T-cell (primary cell): ENCODE measurements around the gene PKD2L1. TPM values are rescaled to one million over a fixed set of nuclear protein-coding genes. Genes with fewer than 3 reads are reported as not detected.

Source experiments
- ATAC-seq, 4 experiments: fragments of 200-7000 bp in 3 of 4; fragments of 150-1000 bp in 1 of 4; cut with Tn5 transposase; replicated peaks in 1 of 4; 1 replicate in 3 of 4; 2 replicates in 1 of 4; pipeline ENCODE4 v1.10.0; 2021; ENCODE audit warnings: moderate library complexity in 3 of 4, mild to moderate bottlenecking in 2 of 4, moderate number of reproducible peaks in 1 of 4
- CTCF ChIA-PET, 2 donors: fragments of 300-600 bp; sonication (Branson Sonifier 250); formaldehyde crosslinking; loops; one replicate each; lab custom pipeline; 2022; ENCODE audit warnings: antibody characterized with exemption in 2 of 2; lab: Charles Lee
- POLR2A ChIA-PET, 2 donors: fragments of 300-600 bp; sonication (Branson Sonifier 250); formaldehyde crosslinking; loops; one replicate each; lab custom pipeline; 2022; ENCODE audit warnings: antibody characterized with exemption in 2 of 2; lab: Charles Lee
- DNase-seq, 35 experiments: peaks; one replicate each; pipeline versions ENCODE4 v3.0.0 to v3.0.0-alpha.2; 2013 to 2023
- H3K27ac ChIP-seq: one replicate; pipeline ENCODE4 v1.5.1; 2013; ENCODE audit warnings: low read length
- H3K27me3 ChIP-seq, 2 experiments: replicated peaks in 1 of 2; 1 replicate in 1 of 2; 2 replicates in 1 of 2; pipeline versions ENCODE4 v1.6.1 to v1.7.0; 2013; ENCODE audit warnings: low read length in 1 of 2, mixed read lengths in 1 of 2; ENCODE audit not compliant: control insufficient read depth in 2 of 2, insufficient read depth in 2 of 2; ENCODE audit errors: extremely low read depth in 1 of 2
- H3K36me3 ChIP-seq, 2 donors: 1 replicate in 1 of 2; 2 replicates in 1 of 2; pipeline versions ENCODE4 v1.6.1 to v1.7.0; 2013; ENCODE audit warnings: low read length in 1 of 2; ENCODE audit not compliant: control insufficient read depth in 2 of 2, insufficient read depth in 1 of 2; ENCODE audit errors: extremely low read depth in 1 of 2
- H3K4me1 ChIP-seq, 2 experiments: 1 replicate in 1 of 2; 2 replicates in 1 of 2; pipeline versions ENCODE4 v1.6.1 to v1.7.0; 2013; ENCODE audit warnings: low read length in 2 of 2, mixed read lengths in 1 of 2; ENCODE audit not compliant: insufficient read depth in 2 of 2, control insufficient read depth in 1 of 2; ENCODE audit errors: extremely low read depth in 1 of 2
- H3K4me3 ChIP-seq, 2 donors: 1 replicate in 1 of 2; 2 replicates in 1 of 2; pipeline versions ENCODE4 v1.5.1 to v1.7.0; 2013; ENCODE audit warnings: mild to moderate bottlenecking in 2 of 2, low read length in 1 of 2, moderate library complexity in 1 of 2; ENCODE audit not compliant: control insufficient read depth in 1 of 2; ENCODE audit errors: extremely low read depth in 1 of 2
- H3K9me3 ChIP-seq: 2 replicates; pipeline ENCODE4 v1.7.0; 2013
- H3K27ac Mint-ChIP-seq, 2 donors: one replicate each; pipeline ENCODE4 v1.8.0; 2020 to 2021; ENCODE audit warnings: mild to moderate bottlenecking in 2 of 2, mixed read lengths in 2 of 2
- H3K27me3 Mint-ChIP-seq, 2 donors: one replicate each; pipeline ENCODE4 v1.8.0; 2021 to 2022; ENCODE audit warnings: mixed read lengths in 2 of 2
- H3K36me3 Mint-ChIP-seq: one replicate; pipeline ENCODE4 v1.8.0; 2021; ENCODE audit warnings: mixed read lengths
- H3K4me1 Mint-ChIP-seq, 3 donors: one replicate each; pipeline ENCODE4 v1.8.0; 2020 to 2022; ENCODE audit warnings: mixed read lengths in 3 of 3, mild to moderate bottlenecking in 1 of 3
- H3K4me3 Mint-ChIP-seq, 3 donors: one replicate each; pipeline ENCODE4 v1.8.0; 2020 to 2022; ENCODE audit warnings: mild to moderate bottlenecking in 3 of 3, mixed read lengths in 3 of 3, moderate library complexity in 3 of 3
- H3K9me3 Mint-ChIP-seq, 3 donors: one replicate each; pipeline ENCODE4 v1.8.0; 2020 to 2022; ENCODE audit warnings: mixed read lengths in 3 of 3
- WGBS: methylation state at CpG from one replicate; pipeline ENCODE4 v1.1.5; 2013; ENCODE audit warnings: missing lambda C conversion rate; ENCODE audit not compliant: insufficient coverage; 5-methylcytosine and 5-hydroxymethylcytosine counted together
- total RNA-seq, 35 experiments: library from RNA in 6 of 35; stranded (reverse) in 6 of 35; fragments of 120-200 nt in 1 of 35; gene quantifications; one replicate each; pipeline versions ENCODE4 v1.2.1 to v1.2.4 and lab custom pipeline; 2013 to 2026

The PKD2L1 gene
- total RNA-seq, 5 donors from 2014 or later (not counting 1 experiment from before 2014, with no cell fraction given): not detected

GRCh38 chr10:100373298-100374199 lies 43.5 kb upstream of the PKD2L1 start:
- CTCF ChIA-PET: interaction anchor here in 1 of 2 donors (0.5 to 1.6 kb wide), 9 partner anchors 27 to 162 kb away, joined by 3 to 11 read pairs (median 5); partner anchors contain the start of genes HIF1AN and SCD
- Histone ChIP-seq H3K4me3 (peak overlapping the region; percentile 67 to 80), H3K36me3 (no peaks in the 10 kb centered on the region), H3K27me3 (no peaks in the 10 kb centered on the region), H3K9me3 (no peaks in the 10 kb centered on the region), H3K4me1 (peaks cover 34 to 52% of the 10 kb centered on the region in 2 experiments), H3K27ac (peak overlapping the region; percentile 92)
- Mint-ChIP-seq H3K27ac (no peak overlapping the region), H3K9me3 (no peaks in the 10 kb centered on the region), H3K4me3 (no peak overlapping the region), H3K36me3 (no peaks in the 10 kb centered on the region), H3K27me3 (no peaks in the 10 kb centered on the region), H3K4me1 (peaks cover 19 to 21% (median 20%) of the 10 kb centered on the region in 3 donors)
- ATAC-seq: peak; percentile 81 to 86 (median 84)
- DNase-seq: peak; percentile 54 to 91 (median 78)
- POLR2A ChIA-PET: interaction anchor here (0.6 to 1.2 kb wide), 7 partner anchors 25 to 165 kb away, joined by 3 to 8 read pairs (median 4); partner anchors contain the start of genes HIF1AN (in 1 of the 2) and SCD (in 1 of the 2)
- WGBS: under 1% methylated on average over 43 of the region's 45 CpGs

- 24% methylated on average over 7 of the region's 16 CpGs for WGBS
Measured at GRCh38 chr10:100372415-100373297, 42.6 kb upstream of the PKD2L1 start.

GRCh38 chr10:100371482-100372027 lies 41.5 kb upstream of the PKD2L1 start:
- 17% methylated on average over 2 of the region's 10 CpGs for WGBS
- ChIA-PET CTCF (interaction anchor here (0.6 to 1.8 kb wide), 10 partner anchors 18 to 752 kb away, joined by 3 to 37 read pairs (median 5); partner anchors contain the start of gene SCD (in 1 of the 2)), POLR2A (interaction anchor here (0.9 to 1.2 kb wide), 5 partner anchors 22 to 146 kb away, joined by 4 to 9 read pairs (median 4); partner anchors contain the start of gene SCD (in 1 of the 2))
- no peak for DNase-seq
- Histone ChIP-seq H3K9me3 (no peaks in the 10 kb centered on the region), H3K27me3 (no peaks in the 10 kb centered on the region), H3K4me3 (peak overlapping the region; percentile 24 to 36), H3K36me3 (no peaks in the 10 kb centered on the region), H3K27ac (peak overlapping the region; percentile 90), H3K4me1 (peaks cover 34 to 52% of the 10 kb centered on the region in 2 experiments)
- Mint-ChIP-seq H3K4me3 (peak overlapping the region in 2 of 3 donors; percentile 53 to 75), H3K27ac (peak overlapping the region; percentile 87 to 89), H3K36me3 (no peaks in the 10 kb centered on the region), H3K27me3 (no peaks in the 10 kb centered on the region), H3K4me1 (peaks cover 19 to 28% (median 20%) of the 10 kb centered on the region in 3 donors), H3K9me3 (no peaks in the 10 kb centered on the region)
- ATAC-seq: no peak

More at GRCh38 chr10:100372415-100373297, 42.6 kb upstream of the PKD2L1 start:
- H3K9me3 ChIP-seq: no peaks in the 10 kb centered on the region
- POLR2A ChIA-PET: interaction anchor here (0.6 to 1.2 kb wide), 7 partner anchors 24 to 166 kb away, joined by 3 to 8 read pairs (median 4); partner anchors contain the start of genes HIF1AN (in 1 of the 2) and SCD (in 1 of the 2)
- CTCF ChIA-PET: interaction anchor here in 1 of 2 donors (0.5 to 1.6 kb wide), 9 partner anchors 26 to 163 kb away, joined by 3 to 11 read pairs (median 5); partner anchors contain the start of genes HIF1AN and SCD
- Mint-ChIP-seq H3K36me3 (no peaks in the 10 kb centered on the region), H3K27ac (peak overlapping the region in 1 of 2 donors; percentile 3), H3K9me3 (no peaks in the 10 kb centered on the region), H3K4me1 (peaks cover 19 to 21% (median 20%) of the 10 kb centered on the region in 3 donors), H3K4me3 (no peak overlapping the region), H3K27me3 (no peaks in the 10 kb centered on the region)
- peak overlapping the region; percentile 67 to 80 for H3K4me3 ChIP-seq
- peaks cover 34 to 52% of the 10 kb centered on the region in 2 experiments for H3K4me1 ChIP-seq
- DNase-seq (no peak), ATAC-seq (no peak)
- H3K27ac ChIP-seq: peak overlapping the region; percentile 92
- H3K36me3 ChIP-seq: no peaks in the 10 kb centered on the region
- H3K27me3 ChIP-seq: no peaks in the 10 kb centered on the region

- H3K9me3 Mint-ChIP-seq: no peaks in the 10 kb centered on the region
- peak overlapping the region in 2 of 3 donors; percentile 53 to 75 for H3K4me3 Mint-ChIP-seq
- no peaks in the 10 kb centered on the region for H3K36me3 Mint-ChIP-seq
- DNase-seq (peak in 31 of 35 experiments; percentile 3 to 71 (median 37)), ATAC-seq (peak; percentile 48 to 66 (median 56))
- Histone ChIP-seq H3K27me3 (no peaks in the 10 kb centered on the region), H3K4me3 (peak overlapping the region; percentile 24 to 36), H3K27ac (peak overlapping the region; percentile 90), H3K4me1 (peaks cover 34 to 52% of the 10 kb centered on the region in 2 experiments), H3K36me3 (no peaks in the 10 kb centered on the region), H3K9me3 (no peaks in the 10 kb centered on the region)
- CTCF ChIA-PET: interaction anchor here (0.5 to 1.8 kb wide), 15 partner anchors 16 to 165 kb away, joined by 3 to 37 read pairs (median 4); partner anchors contain the start of genes HIF1AN (in 1 of the 2) and SCD (in 1 of the 2)
- H3K4me1 Mint-ChIP-seq: peaks cover 19 to 30% (median 20%) of the 10 kb centered on the region in 3 donors
- no peaks in the 10 kb centered on the region for H3K27me3 Mint-ChIP-seq
- POLR2A ChIA-PET: interaction anchor here (0.6 to 1.2 kb wide), 10 partner anchors 22 to 749 kb away, joined by 3 to 9 read pairs (median 4); partner anchors contain the start of genes HIF1AN (in 1 of the 2) and SCD (in 1 of the 2)
- H3K27ac Mint-ChIP-seq: peak overlapping the region; percentile 87 to 89
- WGBS: 10% methylated on average over 12 of the region's 12 CpGs
Measured at GRCh38 chr10:100370714-100371481, 40.9 kb upstream of the PKD2L1 start.

GRCh38 chr10:100368721-100369120 lies 38.7 kb upstream of the PKD2L1 start:
- DNase-seq: no peak
- POLR2A ChIA-PET: no interaction called here
- no peaks in the 10 kb centered on the region for H3K27me3 ChIP-seq
- CTCF ChIA-PET: no interaction called here
- H3K36me3 ChIP-seq: no peaks in the 10 kb centered on the region
- Mint-ChIP-seq H3K27ac (no peak overlapping the region), H3K4me3 (no peak overlapping the region), H3K36me3 (no peaks in the 10 kb centered on the region), H3K4me1 (peaks cover 19 to 30% (median 20%) of the 10 kb centered on the region in 3 donors), H3K27me3 (no peaks in the 10 kb centered on the region), H3K9me3 (no peaks in the 10 kb centered on the region)
- H3K4me1 ChIP-seq: peaks cover 27 to 40% of the 10 kb centered on the region in 2 experiments
- no peak for ATAC-seq
- no peaks in the 10 kb centered on the region for H3K9me3 ChIP-seq
- no peak overlapping the region for H3K27ac ChIP-seq
- no peak overlapping the region for H3K4me3 ChIP-seq
